ENCODE data around the gene HEMGN.

- TF ChIP-seq, protein P1, sequence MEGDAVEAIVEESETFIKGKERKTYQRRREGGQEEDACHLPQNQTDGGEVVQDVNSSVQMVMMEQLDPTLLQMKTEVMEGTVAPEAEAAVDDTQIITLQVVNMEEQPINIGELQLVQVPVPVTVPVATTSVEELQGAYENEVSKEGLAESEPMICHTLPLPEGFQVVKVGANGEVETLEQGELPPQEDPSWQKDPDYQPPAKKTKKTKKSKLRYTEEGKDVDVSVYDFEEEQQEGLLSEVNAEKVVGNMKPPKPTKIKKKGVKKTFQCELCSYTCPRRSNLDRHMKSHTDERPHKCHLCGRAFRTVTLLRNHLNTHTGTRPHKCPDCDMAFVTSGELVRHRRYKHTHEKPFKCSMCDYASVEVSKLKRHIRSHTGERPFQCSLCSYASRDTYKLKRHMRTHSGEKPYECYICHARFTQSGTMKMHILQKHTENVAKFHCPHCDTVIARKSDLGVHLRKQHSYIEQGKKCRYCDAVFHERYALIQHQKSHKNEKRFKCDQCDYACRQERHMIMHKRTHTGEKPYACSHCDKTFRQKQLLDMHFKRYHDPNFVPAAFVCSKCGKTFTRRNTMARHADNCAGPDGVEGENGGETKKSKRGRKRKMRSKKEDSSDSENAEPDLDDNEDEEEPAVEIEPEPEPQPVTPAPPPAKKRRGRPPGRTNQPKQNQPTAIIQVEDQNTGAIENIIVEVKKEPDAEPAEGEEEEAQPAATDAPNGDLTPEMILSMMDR (IDR thresholded peaks at IDR 0.05; ENCODE audit: poor library complexity): no peak
- no peak for TF ChIP-seq EZH2 (IDR thresholded peaks at IDR 0.05; ENCODE audit: borderline replicate concordance)
- no peak for TF ChIP-seq EZH2phosphoT487 (IDR thresholded peaks at IDR 0.05; ENCODE audit: low read depth, severe bottlenecking, unreplicated experiment)
Observed at GRCh38 chr9:97935276-97935675, 2.7 kb downstream of the HEMGN start.

All from hepatocyte (in vitro differentiated cells).